Stomach (tissue), 9 donors: ENCODE results near the gene CAPN15. TPM values are rescaled to one million over a fixed set of nuclear protein-coding genes. Genes with fewer than 3 reads are reported as not detected.

ENCODE experiments used
- DNase-seq, 2 donors: peaks; one replicate each; pipeline versions ENCODE4 v3.0.0 to v3.0.0-alpha.2; 2013 to 2019
- H3K27ac ChIP-seq, 5 donors: fragments of 200-600 bp in 4 of 5; sonication (generic) in 4 of 5; one replicate each; pipeline ENCODE4 v1.5.1; 2013 to 2019; ENCODE audit warnings: mild to moderate bottlenecking in 1 of 5, moderate library complexity in 1 of 5
- H3K27me3 ChIP-seq, 3 donors: fragments of 200-600 bp; sonication (generic); one replicate each; pipeline ENCODE4 v1.5.1; 2017 to 2019; ENCODE audit warnings: mixed run types in 1 of 3
- H3K36me3 ChIP-seq, 4 donors: fragments of 200-600 bp; sonication (generic); 1 replicate in 3 of 4; 2 replicates in 1 of 4; pipeline ENCODE4 v1.5.1; 2016 to 2019
- H3K4me1 ChIP-seq, 4 donors: fragments of 200-600 bp; sonication (generic); one replicate each; pipeline ENCODE4 v1.5.1; 2016 to 2019
- H3K4me3 ChIP-seq, 4 donors: fragments of 200-600 bp; sonication (generic) in 3 of 4; one replicate each; pipeline ENCODE4 v1.5.1; 2016 to 2019; ENCODE audit warnings: mild to moderate bottlenecking in 1 of 4
- H3K9me3 ChIP-seq, 4 donors: fragments of 200-600 bp; sonication (generic); one replicate each; pipeline ENCODE4 v1.5.1; 2016 to 2019
- EP300 ChIP-seq: sonication (generic); formaldehyde crosslinking; IDR thresholded peaks from one replicate; pipeline ENCODE4 v1.6.1; 2017; ENCODE audit warnings: antibody characterized with exemption
- POLR2A ChIP-seq, 4 donors: fragments of 450-650 bp; IDR thresholded peaks; one replicate each; pipeline ENCODE4 v1.6.1; 2016; ENCODE audit warnings: antibody characterized with exemption in 4 of 4, control low read depth in 2 of 4, mild to moderate bottlenecking in 1 of 4, moderate library complexity in 1 of 4
- POLR2AphosphoS5 ChIP-seq, 3 donors: sonication (generic); formaldehyde crosslinking; IDR thresholded peaks; one replicate each; pipeline ENCODE4 v1.6.1; 2016; ENCODE audit warnings: antibody characterized with exemption in 3 of 3
- WGBS, 5 donors: extraction: QIAGEN DNeasy Blood & Tissue Kit in 3 of 5; methylation state at CpG; one replicate each; pipeline versions ENCODE4 v1.1.5 to v1.1.7; 2013 to 2018; 5-methylcytosine and 5-hydroxymethylcytosine counted together
- intact Hi-C: fragments of 100-400 bp; cut with DNase I; formaldehyde crosslinking; loops from one replicate; pipeline ENCODE4 v1.15.1; 2023; ENCODE audit warnings: low total_unique reads
- polyA plus RNA-seq, 3 donors: library from polyadenylated mRNA; stranded (reverse); fragments of 200-250 nt; gene quantifications; one replicate each; pipeline ENCODE4 v1.2.3, GENCODE V29; 2013
- total RNA-seq, 5 donors: library from RNA; depleted of rRNA; stranded (reverse); fragments of >200 nt; gene quantifications; one replicate each; pipeline versions ENCODE4 v1.1.0 to v1.2.3, GENCODE V29; 2014 to 2016
- TF ChIP-seq, protein P1 (sequence below), 7 experiments: fragments of 450-650 bp in 4 of 7; fragments of 200-600 bp in 3 of 7; sonication (generic) in 3 of 7; IDR thresholded peaks; one replicate each; pipeline ENCODE4 v1.5.1; 2016 to 2019; ENCODE audit warnings: antibody characterized with exemption in 7 of 7, control low read depth in 2 of 7, mild to moderate bottlenecking in 1 of 7
- donor health status: healthy with polysubstance abuse.
- donor health status: Bipolar disorder and iron deficiency.
- donor health status: healthy.

The CAPN15 gene
- total and polyA plus RNA-seq, 8 donors, result 25.2 to 235 (median 35.0) TPM

DNA sequence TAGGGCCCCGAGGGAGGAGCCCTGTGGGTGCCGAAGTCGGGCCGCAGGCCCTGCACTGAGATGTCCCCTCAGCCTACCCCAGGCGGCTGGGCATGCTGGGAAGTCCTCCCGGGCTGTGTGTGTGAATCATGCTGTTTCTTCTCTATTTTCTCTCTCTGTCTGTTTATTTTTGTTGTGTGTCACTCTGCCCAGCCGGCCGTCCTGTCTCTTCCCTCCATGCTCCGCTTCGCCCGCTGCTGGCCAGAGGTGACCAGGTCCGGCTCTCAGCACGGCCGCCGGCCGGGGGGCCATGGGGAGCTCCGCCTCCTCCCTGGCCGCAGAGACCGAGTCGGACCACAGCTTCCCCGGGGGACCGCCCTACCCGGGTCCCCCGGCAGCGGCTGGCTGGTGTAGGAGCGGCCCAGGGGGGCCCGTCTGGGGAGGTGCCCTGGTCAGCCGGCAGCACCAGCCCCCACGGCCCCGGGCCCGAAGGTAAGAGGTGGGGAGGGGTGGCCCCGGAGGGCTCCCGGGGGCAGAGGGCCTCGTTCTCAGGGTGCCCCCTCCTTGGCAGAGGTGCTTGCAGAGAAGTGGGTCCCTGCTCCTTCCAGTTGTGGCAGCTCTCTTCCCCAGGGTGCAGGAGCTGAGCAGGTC, 12.5 kb downstream of the CAPN15 start:
- H3K9me3 ChIP-seq, result no peaks in the 10 kb centered on the region
- DNase-seq, result no peak
- peaks cover 10 to 35% (median 24%) of the 10 kb centered on the region in 4 donors for H3K4me1 ChIP-seq
- no peak overlapping the region for H3K27ac ChIP-seq
- peaks cover 16 to 88% (median 58%) of the 10 kb centered on the region in 4 donors for H3K36me3 ChIP-seq
- WGBS, 5 donors, result 87 to 95% (median 91%) methylated on average over 19 to 34 of the region's 34 CpGs
- H3K4me3 ChIP-seq, result no peak overlapping the region
- intact Hi-C loops, result no loop called here
- no peaks in the 10 kb centered on the region for H3K27me3 ChIP-seq
- TF ChIP-seq, protein P1, sequence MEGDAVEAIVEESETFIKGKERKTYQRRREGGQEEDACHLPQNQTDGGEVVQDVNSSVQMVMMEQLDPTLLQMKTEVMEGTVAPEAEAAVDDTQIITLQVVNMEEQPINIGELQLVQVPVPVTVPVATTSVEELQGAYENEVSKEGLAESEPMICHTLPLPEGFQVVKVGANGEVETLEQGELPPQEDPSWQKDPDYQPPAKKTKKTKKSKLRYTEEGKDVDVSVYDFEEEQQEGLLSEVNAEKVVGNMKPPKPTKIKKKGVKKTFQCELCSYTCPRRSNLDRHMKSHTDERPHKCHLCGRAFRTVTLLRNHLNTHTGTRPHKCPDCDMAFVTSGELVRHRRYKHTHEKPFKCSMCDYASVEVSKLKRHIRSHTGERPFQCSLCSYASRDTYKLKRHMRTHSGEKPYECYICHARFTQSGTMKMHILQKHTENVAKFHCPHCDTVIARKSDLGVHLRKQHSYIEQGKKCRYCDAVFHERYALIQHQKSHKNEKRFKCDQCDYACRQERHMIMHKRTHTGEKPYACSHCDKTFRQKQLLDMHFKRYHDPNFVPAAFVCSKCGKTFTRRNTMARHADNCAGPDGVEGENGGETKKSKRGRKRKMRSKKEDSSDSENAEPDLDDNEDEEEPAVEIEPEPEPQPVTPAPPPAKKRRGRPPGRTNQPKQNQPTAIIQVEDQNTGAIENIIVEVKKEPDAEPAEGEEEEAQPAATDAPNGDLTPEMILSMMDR (IDR thresholded peaks at IDR 0.05), result no peak
- TF ChIP-seq POLR2AphosphoS5 (IDR thresholded peaks at IDR 0.05), result no peak
- no peak for TF ChIP-seq POLR2A (IDR thresholded peaks at IDR 0.05)
- no peak for TF ChIP-seq EP300

DNA sequence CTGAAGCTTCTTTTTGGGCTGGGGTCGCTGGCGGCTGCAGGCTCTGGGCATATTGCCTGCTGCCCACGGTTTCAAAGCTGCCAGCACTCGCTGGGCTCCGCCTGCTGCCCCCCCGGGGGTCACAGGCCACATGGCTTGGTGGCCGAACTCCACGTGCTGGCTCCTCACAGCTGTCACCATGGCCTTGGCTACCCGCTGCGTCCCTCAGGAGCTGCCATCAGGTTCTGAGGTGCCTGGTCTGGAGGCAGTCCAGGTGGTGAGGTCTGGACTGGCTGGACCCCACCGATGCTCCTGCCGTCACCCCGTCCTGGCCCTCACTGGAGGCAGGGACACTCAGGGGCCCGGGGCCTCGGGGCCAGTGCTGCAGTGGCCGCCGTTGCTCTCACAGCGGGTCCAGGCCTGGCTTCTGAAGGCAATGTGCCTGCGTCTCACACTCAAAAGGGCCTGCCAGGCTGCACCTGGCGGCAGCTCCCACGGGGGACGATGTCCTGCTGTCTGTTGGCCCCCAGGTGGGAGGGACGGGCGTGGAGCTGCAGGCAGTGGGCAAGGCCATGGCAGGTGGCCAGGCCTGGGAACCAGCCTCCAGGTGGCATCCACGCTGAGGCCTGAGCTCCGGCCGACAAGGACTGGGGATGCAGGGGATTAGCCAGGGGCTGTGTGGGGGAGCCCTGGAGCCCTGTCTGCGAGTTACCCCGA, 13.3 kb downstream of the CAPN15 start:
- H3K36me3 ChIP-seq, result peaks cover 16 to 80% (median 55%) of the 10 kb centered on the region in 4 donors
- DNase-seq, result no peak
- 84 to 88% (median 86%) methylated on average over 9 to 29 of the region's 29 CpGs for WGBS, 5 donors
- TF ChIP-seq EP300 (no peak), POLR2A (IDR thresholded peaks at IDR 0.05) (no peak), POLR2AphosphoS5 (IDR thresholded peaks at IDR 0.05) (no peak)
- TF ChIP-seq, protein P1 (IDR thresholded peaks at IDR 0.05), result no peak
- no peak overlapping the region for H3K4me3 ChIP-seq
- no peak overlapping the region for H3K27ac ChIP-seq
- no peaks in the 10 kb centered on the region for H3K9me3 ChIP-seq
- intact Hi-C loops, result no loop called here
- H3K4me1 ChIP-seq, result peaks cover 3 to 27% (median 17%) of the 10 kb centered on the region in 4 donors
- no peaks in the 10 kb centered on the region for H3K27me3 ChIP-seq

DNA sequence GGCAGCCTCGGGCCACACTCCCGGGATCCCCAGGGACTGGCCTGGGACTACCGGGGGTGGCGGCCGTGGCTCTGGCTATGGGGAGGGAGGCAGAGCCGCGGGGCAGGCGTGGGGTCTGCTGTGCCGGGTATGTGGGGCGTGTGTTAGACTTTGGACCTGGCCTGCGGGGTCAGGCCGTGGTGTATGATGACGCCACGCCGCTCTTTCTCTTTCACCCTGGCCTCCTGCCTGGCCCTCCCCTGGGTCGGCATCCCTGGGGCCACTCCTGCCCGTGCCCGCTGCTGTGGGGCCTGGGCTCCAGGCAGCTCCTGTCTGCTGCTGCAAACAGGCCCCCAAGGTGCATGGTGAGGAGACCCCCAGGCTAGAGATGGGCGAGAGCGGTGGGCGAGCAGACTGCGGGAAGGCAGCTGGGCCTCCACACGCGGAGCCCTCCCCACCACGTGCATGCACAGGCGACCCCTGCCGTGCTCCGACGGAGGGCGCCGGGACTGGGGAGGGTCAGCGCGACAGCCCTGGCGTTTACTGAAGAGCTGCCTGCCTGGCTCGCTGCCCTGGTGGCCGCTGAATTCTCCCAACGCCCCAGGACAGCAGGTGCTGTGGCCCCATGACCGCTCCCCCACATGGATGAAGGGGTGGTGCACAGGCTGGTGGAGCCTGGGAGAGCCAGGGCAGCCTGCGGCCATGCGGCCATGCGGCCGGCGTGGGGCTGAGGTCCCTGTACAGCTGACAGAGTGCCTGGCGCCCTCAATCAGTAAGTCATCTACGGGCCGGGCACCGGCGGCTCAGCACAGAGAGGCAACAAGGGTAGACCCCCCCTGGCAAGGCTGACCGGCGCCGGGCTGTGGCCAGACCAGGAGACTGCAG, 16.0 kb downstream of the CAPN15 start:
- WGBS, 5 donors, result 64 to 82% (median 75%) methylated on average over 34 to 51 of the region's 51 CpGs
- no peak for TF ChIP-seq EP300
- TF ChIP-seq, protein P1 (IDR thresholded peaks at IDR 0.05), result no peak
- no peak for TF ChIP-seq POLR2A (IDR thresholded peaks at IDR 0.05)
- TF ChIP-seq POLR2AphosphoS5 (IDR thresholded peaks at IDR 0.05), result no peak
- Histone ChIP-seq H3K4me3 (no peak overlapping the region), H3K36me3 (peaks cover 16 to 75% (median 49%) of the 10 kb centered on the region in 4 donors), H3K9me3 (no peaks in the 10 kb centered on the region), H3K27ac (peak overlapping the region in 1 of 5 donors; percentile 31), H3K27me3 (no peaks in the 10 kb centered on the region), H3K4me1 (peaks cover 0 to 33% (median 21%) of the 10 kb centered on the region in 4 donors)
- intact Hi-C loops, result no loop called here
- peak; percentile 42 to 69 for DNase-seq

DNA sequence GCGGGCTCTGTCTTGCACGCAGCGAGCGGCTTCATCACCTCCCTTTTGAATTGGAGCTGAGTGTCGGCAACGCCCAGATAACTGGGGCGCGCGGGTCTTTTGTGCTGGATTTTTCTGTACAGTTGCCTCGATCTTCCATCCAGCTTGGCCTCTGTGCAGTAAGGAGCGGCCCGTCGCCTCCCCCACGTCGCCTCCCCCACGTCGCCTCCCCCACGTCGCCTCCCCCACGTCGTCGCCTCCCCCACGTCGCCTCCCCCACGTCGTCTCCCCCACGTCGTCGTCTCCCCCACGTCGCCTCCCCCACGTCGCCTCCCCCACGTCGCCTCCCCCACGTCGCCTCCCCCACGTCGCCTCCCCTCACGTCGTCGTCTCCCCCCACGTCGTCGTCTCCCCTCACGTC, 17.0 kb downstream of the CAPN15 start:
- Histone ChIP-seq H3K27me3 (no peaks in the 10 kb centered on the region), H3K27ac (no peak overlapping the region), H3K4me1 (peaks cover 0 to 33% (median 21%) of the 10 kb centered on the region in 4 donors), H3K9me3 (no peaks in the 10 kb centered on the region), H3K36me3 (peaks cover 26 to 76% (median 54%) of the 10 kb centered on the region in 4 donors), H3K4me3 (no peak overlapping the region)
- intact Hi-C loops, result no loop called here
- DNase-seq, result no peak
- TF ChIP-seq EP300 (no peak), POLR2AphosphoS5 (IDR thresholded peaks at IDR 0.05) (no peak), POLR2A (IDR thresholded peaks at IDR 0.05) (no peak)
- TF ChIP-seq, protein P1 (IDR thresholded peaks at IDR 0.05), result no peak
- WGBS, 5 donors, result 91 to 96% (median 92%) methylated on average over 33 to 46 of the region's 46 CpGs
